Ishikawa (cell line): ENCODE measurements around the gene TROAP.

ENCODE experiments used
- MAX ChIP-seq: IDR thresholded peaks from 2 replicates; pipeline ENCODE4 v1.6.1; 2012
- RAD21 ChIP-seq: IDR thresholded peaks from 2 replicates; pipeline ENCODE4 v1.6.1; 2012; ENCODE audit warnings: low read depth
- TAF1 ChIP-seq: IDR thresholded peaks from 2 replicates; pipeline ENCODE4 v1.6.1; 2012; ENCODE audit warnings: low read depth, mild to moderate bottlenecking
- TCF12 ChIP-seq: IDR thresholded peaks from 2 replicates; pipeline ENCODE4 v1.6.1; 2012; ENCODE audit warnings: low read depth

- TF ChIP-seq TAF1 = no peak
- TF ChIP-seq RAD21 = no peak
- TF ChIP-seq MAX = no peak
- no peak for TF ChIP-seq TCF12
Measured at GRCh38 chr12:49323524-49324097, 556 bp downstream of the TROAP start.
